ENCODE data around the gene SDCCAG8. TPM values are rescaled to one million over a fixed set of nuclear protein-coding genes. Genes with fewer than 3 reads are reported as not detected.
"Not testable (repeated sequence)": the region's sequence is repeated elsewhere in the genome, so short reads cannot be mapped to it uniquely, and the experiment has no call there.

Gene SDCCAG8
- total RNA-seq, 2 donors from 2014 or later = 25.7 to 36.9 TPM

DNA sequence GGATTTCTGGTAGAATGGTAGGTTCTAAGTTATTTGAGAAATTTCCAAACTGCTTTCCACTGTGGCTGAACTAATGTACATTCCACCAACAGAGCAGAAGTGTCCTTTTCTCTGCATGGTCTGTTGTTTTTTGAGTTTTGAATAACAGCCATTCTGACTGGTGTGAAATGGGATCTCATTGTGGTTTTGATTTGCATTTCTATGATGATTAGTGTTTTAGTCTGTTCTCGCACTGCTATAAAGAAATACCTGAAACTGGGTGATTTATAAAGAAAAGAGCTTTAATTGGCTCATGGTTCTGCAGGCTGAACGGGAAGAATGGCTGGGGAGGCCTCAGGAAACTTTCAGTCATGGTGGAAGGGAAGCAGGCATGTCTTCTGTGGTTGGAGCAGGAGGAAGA lies 80.3 kb downstream of the SDCCAG8 start:
- no peak overlapping the region for H3K4me3 Mint-ChIP-seq
- no peak for ATAC-seq
- DNase-seq = no peak
- peaks cover 16% of the 10 kb centered on the region for H3K4me1 Mint-ChIP-seq
- H3K36me3 Mint-ChIP-seq (ENCODE audit: low read depth) = peaks cover 32% of the 10 kb centered on the region
- peak overlapping the region; percentile 27 for H3K27ac Mint-ChIP-seq
- no peaks in the 10 kb centered on the region for H3K9me3 ChIP-seq (ENCODE audit: control insufficient read depth, low read length, poor library complexity, severe bottlenecking)
- no peaks in the 10 kb centered on the region for H3K27me3 Mint-ChIP-seq

DNA sequence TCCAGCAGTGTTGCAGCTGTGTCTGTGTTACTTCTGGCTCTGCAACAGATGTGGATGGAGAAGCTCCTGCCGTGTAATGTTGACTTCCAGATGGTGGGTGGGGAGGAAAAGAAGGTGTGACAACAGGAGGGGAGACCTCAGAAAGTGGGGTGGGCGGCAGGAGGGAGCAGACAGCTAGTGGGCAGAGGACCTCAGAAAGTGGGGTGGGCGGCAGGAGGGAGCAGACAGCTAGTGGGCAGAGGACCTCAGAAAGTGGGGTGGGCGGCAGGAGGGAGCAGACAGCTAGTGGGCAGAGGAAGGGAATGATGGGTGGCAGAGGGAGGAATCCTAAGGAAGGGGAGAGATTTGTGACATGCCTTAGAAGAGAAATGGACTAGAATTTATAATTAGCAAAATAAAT lies 83.0 kb downstream of the SDCCAG8 start:
- not testable (repeated sequence) for H3K9me3 ChIP-seq (ENCODE audit: control insufficient read depth, low read length, poor library complexity, severe bottlenecking); DNase-seq; H3K27ac Mint-ChIP-seq; H3K27me3 Mint-ChIP-seq; H3K4me3 Mint-ChIP-seq; ATAC-seq
- H3K36me3 Mint-ChIP-seq (ENCODE audit: low read depth) = peaks cover 15% of the 10 kb centered on the region
- peaks cover 13% of the 10 kb centered on the region for H3K4me1 Mint-ChIP-seq

- DNase-seq = no peak
- no peaks in the 10 kb centered on the region for H3K9me3 ChIP-seq (ENCODE audit: control insufficient read depth, low read length, poor library complexity, severe bottlenecking)
- Mint-ChIP-seq H3K27ac (no peak overlapping the region), H3K27me3 (no peaks in the 10 kb centered on the region), H3K36me3 (ENCODE audit: low read depth) (peaks cover 4% of the 10 kb centered on the region), H3K4me3 (no peak overlapping the region), H3K4me1 (peaks cover 10% of the 10 kb centered on the region)
- ATAC-seq = no peak
These were observed 85.2 kb downstream of the SDCCAG8 start for GRCh38 chr1:243341074-243341473.

DNA sequence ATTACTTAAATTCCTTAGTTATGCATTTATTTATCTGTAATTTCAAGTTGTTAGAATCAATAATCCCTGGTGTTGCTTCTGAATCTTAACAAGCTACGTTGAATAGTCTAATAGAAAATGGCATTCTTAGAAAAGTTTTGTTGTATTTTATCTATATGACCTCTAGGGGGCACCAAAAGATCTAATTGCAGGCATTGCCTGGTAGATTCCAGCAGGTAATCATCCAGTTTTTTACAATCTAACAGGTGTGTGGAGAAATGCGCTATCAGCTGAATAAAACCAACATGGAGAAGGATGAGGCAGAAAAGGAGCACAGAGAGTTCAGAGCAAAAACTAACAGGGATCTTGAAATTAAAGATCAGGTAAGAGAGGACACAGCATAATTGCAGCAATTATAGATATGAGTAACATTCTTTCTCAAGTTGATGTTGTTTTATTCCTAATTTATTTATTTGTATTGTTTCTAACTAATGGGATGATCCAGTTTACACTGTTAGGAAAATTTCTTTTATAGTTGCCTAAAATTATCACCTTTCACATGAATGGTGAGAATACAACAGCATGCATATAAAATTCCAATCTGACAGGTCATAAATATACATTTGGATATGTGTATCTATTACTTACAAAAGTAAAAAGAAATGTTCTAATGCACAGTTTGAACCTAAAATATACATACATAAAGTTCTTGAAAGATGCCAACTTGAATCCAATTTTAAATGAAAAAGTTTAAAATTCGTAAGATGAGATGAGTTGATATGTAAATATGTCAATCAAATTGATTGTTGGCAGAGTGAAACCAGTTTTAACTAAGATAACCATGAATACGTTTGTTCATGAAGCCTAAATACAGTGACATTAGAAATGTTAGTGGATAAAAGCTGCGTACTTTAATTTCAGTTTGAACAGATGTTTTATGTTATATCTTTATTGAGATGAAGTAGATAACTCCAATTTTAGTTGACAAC lies 88.4 kb downstream of the SDCCAG8 start:
- DNase-seq (no peak), ATAC-seq (peak; percentile 59)
- no peaks in the 10 kb centered on the region for H3K27me3 Mint-ChIP-seq

DNA sequence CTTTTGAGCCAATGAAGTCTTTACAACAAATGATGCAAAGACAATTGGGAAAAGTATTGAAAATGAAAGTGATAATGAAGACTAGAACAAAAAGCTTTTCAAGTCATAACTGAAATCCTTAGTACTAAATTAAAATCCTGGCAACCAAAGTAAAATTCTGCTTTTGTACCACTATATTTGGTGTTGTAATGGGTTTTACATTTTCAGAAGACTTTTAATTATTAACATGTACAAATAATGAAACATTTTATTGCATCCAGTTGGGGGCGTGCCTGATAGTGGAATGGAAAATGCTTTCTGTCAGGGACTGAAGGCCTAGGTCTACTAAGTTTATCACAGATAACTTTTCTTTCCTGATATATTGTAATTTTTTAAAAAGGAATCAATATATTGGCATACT lies 89.4 kb downstream of the SDCCAG8 start:
- DNase-seq = no peak
- Mint-ChIP-seq H3K36me3 (ENCODE audit: low read depth) (peaks cover 8% of the 10 kb centered on the region), H3K4me3 (no peak overlapping the region), H3K4me1 (peaks cover 8% of the 10 kb centered on the region), H3K27me3 (no peaks in the 10 kb centered on the region), H3K27ac (no peak overlapping the region)
- no peaks in the 10 kb centered on the region for H3K9me3 ChIP-seq (ENCODE audit: control insufficient read depth, low read length, poor library complexity, severe bottlenecking)
- no peak for ATAC-seq

More for the DNA sequence above, 88.4 kb downstream of the SDCCAG8 start:
- peak overlapping the region; percentile 59 for H3K27ac Mint-ChIP-seq
- peaks cover 8% of the 10 kb centered on the region for H3K4me1 Mint-ChIP-seq
- H3K9me3 ChIP-seq (ENCODE audit: control insufficient read depth, low read length, poor library complexity, severe bottlenecking) = no peaks in the 10 kb centered on the region
- H3K4me3 Mint-ChIP-seq = no peak overlapping the region
- H3K36me3 Mint-ChIP-seq (ENCODE audit: low read depth) = peaks cover 10% of the 10 kb centered on the region

- H3K9me3 ChIP-seq (ENCODE audit: control insufficient read depth, low read length, poor library complexity, severe bottlenecking) = no peaks in the 10 kb centered on the region
- Mint-ChIP-seq H3K36me3 (ENCODE audit: low read depth) (peaks cover 8% of the 10 kb centered on the region), H3K4me3 (no peak overlapping the region), H3K27me3 (no peaks in the 10 kb centered on the region), H3K27ac (no peak overlapping the region), H3K4me1 (peaks cover 8% of the 10 kb centered on the region)
- DNase-seq (no peak), ATAC-seq (no peak)
These were observed 90.2 kb downstream of the SDCCAG8 start for GRCh38 chr1:243346016-243346415.

- Mint-ChIP-seq H3K4me3 (no peak overlapping the region), H3K27me3 (no peaks in the 10 kb centered on the region)
- ATAC-seq = no peak
These were observed 90.6 kb downstream of the SDCCAG8 start for GRCh38 chr1:243346468-243346867.

GRCh38 chr1:243348331-243348730 lies 92.5 kb downstream of the SDCCAG8 start:
- no peak for ATAC-seq
- H3K9me3 ChIP-seq (ENCODE audit: control insufficient read depth, low read length, poor library complexity, severe bottlenecking) = no peaks in the 10 kb centered on the region
- Mint-ChIP-seq H3K27me3 (no peaks in the 10 kb centered on the region), H3K4me3 (no peak overlapping the region), H3K36me3 (ENCODE audit: low read depth) (peaks cover 8% of the 10 kb centered on the region), H3K27ac (no peak overlapping the region), H3K4me1 (peaks cover 8% of the 10 kb centered on the region)
- no peak for DNase-seq

More at GRCh38 chr1:243346468-243346867, 90.6 kb downstream of the SDCCAG8 start:
- Mint-ChIP-seq H3K27ac (peak overlapping the region; percentile 53), H3K36me3 (ENCODE audit: low read depth) (peaks cover 8% of the 10 kb centered on the region), H3K4me1 (peaks cover 8% of the 10 kb centered on the region)
- no peaks in the 10 kb centered on the region for H3K9me3 ChIP-seq (ENCODE audit: control insufficient read depth, low read length, poor library complexity, severe bottlenecking)
- no peak for DNase-seq

DNA sequence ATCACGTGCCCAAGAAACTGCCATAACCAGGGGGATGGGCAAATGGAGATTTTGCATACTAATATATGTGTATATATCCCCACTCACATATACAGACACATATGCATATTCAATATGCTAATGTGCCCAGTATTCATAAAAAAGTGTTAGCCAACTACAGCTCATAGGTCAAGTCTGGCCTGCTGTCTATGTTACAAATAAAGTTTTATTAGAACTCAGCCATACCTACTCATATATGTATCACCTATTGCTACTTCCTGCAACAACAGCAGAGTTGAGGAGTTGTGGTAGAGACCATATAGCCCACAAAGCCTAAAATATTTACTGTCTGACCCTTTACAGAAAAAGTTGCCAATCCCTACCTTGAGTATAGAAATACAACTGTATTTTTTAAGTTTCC lies 93.3 kb downstream of the SDCCAG8 start:
- Mint-ChIP-seq H3K27ac (no peak overlapping the region), H3K4me3 (no peak overlapping the region), H3K27me3 (no peaks in the 10 kb centered on the region), H3K4me1 (peaks cover 7% of the 10 kb centered on the region), H3K36me3 (ENCODE audit: low read depth) (peaks cover 6% of the 10 kb centered on the region)
- DNase-seq = no peak
- no peaks in the 10 kb centered on the region for H3K9me3 ChIP-seq (ENCODE audit: control insufficient read depth, low read length, poor library complexity, severe bottlenecking)
- ATAC-seq = no peak

DNA sequence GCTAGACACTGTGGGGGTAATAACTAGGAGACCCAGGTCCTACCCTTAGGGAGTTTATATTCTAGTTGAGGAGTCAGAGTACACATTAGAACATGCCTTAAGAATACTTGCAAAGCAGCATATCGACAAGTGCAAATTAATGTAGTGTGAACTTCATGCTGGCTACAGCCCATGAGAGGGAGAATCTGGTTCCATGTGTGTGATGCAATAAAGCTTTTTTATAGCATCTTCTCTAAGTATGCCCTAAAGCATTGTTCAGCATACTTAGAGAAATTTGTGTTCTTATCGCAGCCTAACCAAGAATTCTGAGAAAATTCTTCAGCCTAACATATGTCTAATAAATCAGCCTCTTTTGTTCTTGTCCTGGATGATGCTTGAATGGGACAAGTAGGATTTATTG lies 95.5 kb downstream of the SDCCAG8 start:
- no peak overlapping the region for H3K4me3 Mint-ChIP-seq
- ATAC-seq = no peak

GRCh38 chr1:243354511-243355153 lies 98.8 kb downstream of the SDCCAG8 start:
- DNase-seq (no peak), ATAC-seq (no peak)
- Mint-ChIP-seq H3K36me3 (ENCODE audit: low read depth) (no peaks in the 10 kb centered on the region), H3K27me3 (no peaks in the 10 kb centered on the region), H3K4me1 (peaks cover 12% of the 10 kb centered on the region), H3K27ac (peak overlapping the region; percentile 61), H3K4me3 (peak overlapping the region; percentile 76)
- H3K9me3 ChIP-seq (ENCODE audit: control insufficient read depth, low read length, poor library complexity, severe bottlenecking) = no peaks in the 10 kb centered on the region

More for the DNA sequence above, 95.5 kb downstream of the SDCCAG8 start:
- H3K27ac Mint-ChIP-seq = no peak overlapping the region
- DNase-seq = no peak
- peaks cover 17% of the 10 kb centered on the region for H3K4me1 Mint-ChIP-seq
- no peaks in the 10 kb centered on the region for H3K9me3 ChIP-seq (ENCODE audit: control insufficient read depth, low read length, poor library complexity, severe bottlenecking)
- no peaks in the 10 kb centered on the region for H3K27me3 Mint-ChIP-seq
- peaks cover 6% of the 10 kb centered on the region for H3K36me3 Mint-ChIP-seq (ENCODE audit: low read depth)

- Mint-ChIP-seq H3K36me3 (ENCODE audit: low read depth) (peaks cover 14% of the 10 kb centered on the region), H3K4me1 (no peaks in the 10 kb centered on the region), H3K27me3 (no peaks in the 10 kb centered on the region), H3K27ac (no peak overlapping the region), H3K4me3 (no peak overlapping the region)
- ATAC-seq (no peak), DNase-seq (no peak)
- no peaks in the 10 kb centered on the region for H3K9me3 ChIP-seq (ENCODE audit: control insufficient read depth, low read length, poor library complexity, severe bottlenecking)
These were observed 108.0 kb downstream of the SDCCAG8 start for GRCh38 chr1:243363832-243364231.

GRCh38 chr1:243364330-243364729 lies 108.5 kb downstream of the SDCCAG8 start:
- no peak for DNase-seq
- no peaks in the 10 kb centered on the region for H3K4me1 Mint-ChIP-seq
- H3K9me3 ChIP-seq (ENCODE audit: control insufficient read depth, low read length, poor library complexity, severe bottlenecking) = no peaks in the 10 kb centered on the region
- H3K27me3 Mint-ChIP-seq = no peaks in the 10 kb centered on the region
- peaks cover 14% of the 10 kb centered on the region for H3K36me3 Mint-ChIP-seq (ENCODE audit: low read depth)
- ATAC-seq = no peak
- no peak overlapping the region for H3K4me3 Mint-ChIP-seq
- no peak overlapping the region for H3K27ac Mint-ChIP-seq

All from T-helper 17 cell (primary cell).